Fibroblast of lung (primary cell): ENCODE results near the gene ALKBH4.

Experiments
- CTCF ChIP-seq, 2 donors: IDR thresholded peaks in 1 of 2; conservative IDR thresholded peaks in 1 of 2; 1 replicate in 1 of 2; 2 replicates in 1 of 2; pipeline ENCODE4 v1.5.1; 2011 to 2012; ENCODE audit warnings: low read length in 2 of 2, control low read depth in 1 of 2, inconsistent platforms in 1 of 2, low read depth in 1 of 2, mild to moderate bottlenecking in 1 of 2
- EZH2 ChIP-seq: IDR thresholded peaks from 2 replicates; pipeline ENCODE4 v1.5.1; 2012; ENCODE audit warnings: low read length, control low read depth, mild to moderate bottlenecking; ENCODE audit errors: missing control alignments

GRCh38 chr7:102417105-102417504, 47.6 kb downstream of the ALKBH4 start:
- no peak for TF ChIP-seq EZH2
- no peak for TF ChIP-seq CTCF (conservative IDR thresholded peaks at IDR 0.05 in 1 of 2, IDR thresholded peaks at IDR 0.05 in 1 of 2; ENCODE audit: low read depth in 1 of 2, low read length in 2 of 2)
